ENCODE results near the gene TBCEL.

DNA sequence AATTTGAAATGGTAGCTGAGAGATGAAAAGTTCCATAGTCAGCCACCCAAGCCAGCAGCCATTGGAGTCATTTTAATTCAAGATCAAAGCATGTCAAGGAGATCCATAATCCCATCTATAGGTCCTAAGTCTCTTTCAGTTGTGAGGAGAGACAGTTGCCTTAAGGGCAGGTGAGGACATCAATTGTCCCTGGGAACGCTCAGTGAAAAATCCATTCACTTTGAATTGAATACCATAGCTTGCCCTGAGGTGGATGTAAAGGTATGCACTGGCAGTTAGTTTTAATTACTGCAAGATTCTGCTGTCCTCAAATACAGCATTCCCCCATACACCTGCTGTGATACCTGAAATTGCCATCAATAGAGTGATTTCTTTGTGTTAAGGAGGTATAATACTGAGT is 25.3 kb upstream of the TBCEL start:
- TF ChIP-seq, protein P1, sequence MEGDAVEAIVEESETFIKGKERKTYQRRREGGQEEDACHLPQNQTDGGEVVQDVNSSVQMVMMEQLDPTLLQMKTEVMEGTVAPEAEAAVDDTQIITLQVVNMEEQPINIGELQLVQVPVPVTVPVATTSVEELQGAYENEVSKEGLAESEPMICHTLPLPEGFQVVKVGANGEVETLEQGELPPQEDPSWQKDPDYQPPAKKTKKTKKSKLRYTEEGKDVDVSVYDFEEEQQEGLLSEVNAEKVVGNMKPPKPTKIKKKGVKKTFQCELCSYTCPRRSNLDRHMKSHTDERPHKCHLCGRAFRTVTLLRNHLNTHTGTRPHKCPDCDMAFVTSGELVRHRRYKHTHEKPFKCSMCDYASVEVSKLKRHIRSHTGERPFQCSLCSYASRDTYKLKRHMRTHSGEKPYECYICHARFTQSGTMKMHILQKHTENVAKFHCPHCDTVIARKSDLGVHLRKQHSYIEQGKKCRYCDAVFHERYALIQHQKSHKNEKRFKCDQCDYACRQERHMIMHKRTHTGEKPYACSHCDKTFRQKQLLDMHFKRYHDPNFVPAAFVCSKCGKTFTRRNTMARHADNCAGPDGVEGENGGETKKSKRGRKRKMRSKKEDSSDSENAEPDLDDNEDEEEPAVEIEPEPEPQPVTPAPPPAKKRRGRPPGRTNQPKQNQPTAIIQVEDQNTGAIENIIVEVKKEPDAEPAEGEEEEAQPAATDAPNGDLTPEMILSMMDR (IDR thresholded peaks at IDR 0.05; ENCODE audit: borderline replicate concordance, extremely low read depth, low read length, poor library complexity, severe bottlenecking), result no peak
- TF ChIP-seq EZH2 (IDR thresholded peaks at IDR 0.05; ENCODE audit: borderline replicate concordance, low read depth, low read length, severe bottlenecking), result no peak
